Heart right ventricle (tissue), 16 donors: ENCODE data around the gene KCNK2. TPM values are rescaled to one million over a fixed set of nuclear protein-coding genes. Genes with fewer than 3 reads are reported as not detected.

ENCODE experiments used
- ATAC-seq, 8 donors: fragments of 200-7000 bp; cut with Tn5 transposase; one replicate each; pipeline ENCODE4 v1.9.1; 2020; ENCODE audit warnings: mild to moderate bottlenecking in 8 of 8, moderate library complexity in 8 of 8, moderate number of reproducible peaks in 1 of 8
- DNase-seq, 2 donors: peaks; one replicate each; pipeline ENCODE4 v3.0.0-alpha.2; 2020
- H3K27ac ChIP-seq, 10 donors: fragments of 200-600 bp; sonication (generic) in 2 of 10; one replicate each; pipeline versions ENCODE4 v1.5.0 to v1.8.0; 2020 to 2022; ENCODE audit warnings: mild to moderate bottlenecking in 3 of 10
- H3K27me3 ChIP-seq, 7 donors: fragments of 200-600 bp; one replicate each; pipeline ENCODE4 v1.8.0; 2021 to 2022; ENCODE audit warnings: mild to moderate bottlenecking in 2 of 7
- H3K36me3 ChIP-seq, 9 donors: fragments of 200-600 bp; sonication (generic) in 1 of 9; one replicate each; pipeline versions ENCODE4 v1.5.0 to v1.8.0; 2020 to 2022; ENCODE audit warnings: mild to moderate bottlenecking in 2 of 9
- H3K4me1 ChIP-seq, 9 donors: fragments of 200-600 bp; sonication (generic) in 1 of 9; one replicate each; pipeline versions ENCODE4 v1.5.0 to v1.8.0; 2020 to 2022; ENCODE audit warnings: mild to moderate bottlenecking in 4 of 9
- H3K4me3 ChIP-seq, 10 donors: fragments of 200-600 bp; sonication (generic) in 2 of 10; one replicate each; pipeline versions ENCODE4 v1.5.0 to v1.8.0; 2020 to 2022; ENCODE audit warnings: mild to moderate bottlenecking in 7 of 10, moderate library complexity in 2 of 10
- H3K9me3 ChIP-seq, 11 donors: fragments of 200-600 bp in 10 of 11; sonication (generic) in 2 of 11; one replicate each; pipeline versions ENCODE4 v1.5.0 to v1.8.0; 2013 to 2022; ENCODE audit warnings: mild to moderate bottlenecking in 2 of 11, control low read depth in 1 of 11, moderate library complexity in 1 of 11
- CTCF ChIP-seq, 9 donors: fragments of 200-600 bp; sonication (generic) in 2 of 9; IDR thresholded peaks; one replicate each; pipeline versions ENCODE4 v1.5.0 to v1.8.0; 2021 to 2022; ENCODE audit warnings: antibody characterized with exemption in 9 of 9, mild to moderate bottlenecking in 5 of 9, moderate library complexity in 1 of 9
- WGBS, 2 donors: extraction: QIAGEN DNeasy Blood & Tissue Kit; methylation state at CpG; one replicate each; pipeline ENCODE4 v1.1.7; 2013; ENCODE audit warnings: inconsistent platforms in 1 of 2; 5-methylcytosine and 5-hydroxymethylcytosine counted together
- intact Hi-C, 10 donors: fragments of 100-400 bp; cut with DNase I; formaldehyde crosslinking; loops; one replicate each; pipeline versions ENCODE4 v1.11.1 to v1.14.2; 2022
- polyA plus RNA-seq, 2 donors: library from polyadenylated mRNA; stranded (reverse); fragments of 200-250 nt; gene quantifications; one replicate each; pipeline ENCODE4 v1.2.3, GENCODE V29; 2013
- total RNA-seq, 10 donors: library from RNA; stranded (reverse); fragmentation: NEBNext Ultra II Directional in 3 of 10; extraction: Animal tissue kit (Norgen Biotek cat#: 25700) in 3 of 10; gene quantifications; one replicate each; pipeline versions ENCODE4 v1.2.1 to v1.2.4, GENCODE V29; 2021 to 2023
- donor health status: Arrhythmogenic right ventricular cardiomyopathy.
- donor health status: ischemic (EF 13 %, LVEDD 7.1; RV severe dilation, severe dysfunction).
- donor health status: healthy with polysubstance abuse.
- donor health status: DM: no; HTN: yes; CAD: no.
- donor health status: DM: no; HTN: no; CAD: no.
- donor health status: ischemic (EF 25% LVEDD 6.9; RV normal size, moderate dysfunction).
- donor health status: ischemic (EF 25% LVEDD 5.7; RV mildly dilated, moderate dysfunction).
- donor health status: healthy.
- donor health status: DM: yes; HTN: yes; CAD: no.
- donor health status: Ischemic cardiomyopathy.
- donor health status: ischemic (EF 35%, LVEDD 5.7; RV mildly dilated, moderate dysfunction).
- donor health status: nonischemic (EF 11% LVEDD 7.7; RV severe dilation, severe dysfunction).
- donor health status: DM: yes; HTN: yes; CAD: no.
- donor health status: PGD.
- donor health status: ischemic (EF 29% LVEDD 5.4; RV normal size, mild dysfunction).
- donor health status: nonischemic (EF 23%, LVEDD 6.1; RV moderate dilation, normal function).

The KCNK2 gene
- total and polyA plus RNA-seq, 12 donors = 0.06 to 0.79 (median 0.26) TPM; not detected in 5

GRCh38 chr1:215115760-215116159 is 33.2 kb downstream of the KCNK2 start:
- WGBS, 2 donors = 100% methylated on average over 1 of the region's 1 CpG
- ATAC-seq (no peak), DNase-seq (no peak)
- Histone ChIP-seq H3K27me3 (no peaks in the 10 kb centered on the region), H3K4me3 (no peak overlapping the region), H3K27ac (no peak overlapping the region), H3K36me3 (no peaks in the 10 kb centered on the region), H3K4me1 (no peaks in the 10 kb centered on the region), H3K9me3 (no peaks in the 10 kb centered on the region)
- no peak for TF ChIP-seq CTCF (IDR thresholded peaks at IDR 0.05)
- intact Hi-C loops = no loop called here

GRCh38 chr1:215118081-215118480 is 35.5 kb downstream of the KCNK2 start:
- Histone ChIP-seq H3K4me1 (no peaks in the 10 kb centered on the region), H3K36me3 (no peaks in the 10 kb centered on the region), H3K27me3 (no peaks in the 10 kb centered on the region), H3K4me3 (no peak overlapping the region), H3K9me3 (no peaks in the 10 kb centered on the region), H3K27ac (no peak overlapping the region)
- WGBS, 2 donors = 72 to 85% methylated on average over 1 of the region's 1 CpG
- ATAC-seq = no peak
- DNase-seq = no peak
- TF ChIP-seq CTCF (IDR thresholded peaks at IDR 0.05) = no peak
- intact Hi-C loops = no loop called here

DNA sequence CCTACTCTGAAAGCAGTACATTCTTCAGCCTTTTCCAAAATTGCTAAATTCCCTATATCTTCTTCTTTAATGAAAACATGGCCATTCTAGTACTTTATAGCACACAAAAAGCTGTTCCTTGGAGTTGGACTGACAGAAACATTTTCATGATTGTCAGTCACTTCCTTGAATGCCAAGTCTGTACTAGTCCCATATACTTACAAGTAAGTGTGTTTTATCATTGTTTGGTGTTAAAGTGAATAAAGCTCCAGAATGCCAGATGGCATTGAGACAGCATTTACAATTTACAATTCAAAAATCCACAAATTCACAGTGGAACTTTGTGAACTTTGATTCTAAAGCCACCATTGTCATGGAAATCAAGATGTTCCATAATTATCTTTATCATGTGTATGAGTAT is 36.5 kb downstream of the KCNK2 start:
- no peak for ATAC-seq
- H3K4me1 ChIP-seq = no peaks in the 10 kb centered on the region
- DNase-seq = no peak
- no peak overlapping the region for H3K27ac ChIP-seq
- no peaks in the 10 kb centered on the region for H3K27me3 ChIP-seq
- no peaks in the 10 kb centered on the region for H3K9me3 ChIP-seq
- H3K4me3 ChIP-seq = no peak overlapping the region
- intact Hi-C loops = no loop called here
- H3K36me3 ChIP-seq = no peaks in the 10 kb centered on the region
- TF ChIP-seq CTCF (IDR thresholded peaks at IDR 0.05) = no peak

- intact Hi-C loops = no loop called here
- ATAC-seq (no peak), DNase-seq (no peak)
- Histone ChIP-seq H3K27ac (no peak overlapping the region), H3K9me3 (no peaks in the 10 kb centered on the region), H3K36me3 (no peaks in the 10 kb centered on the region), H3K4me1 (no peaks in the 10 kb centered on the region), H3K27me3 (no peaks in the 10 kb centered on the region), H3K4me3 (no peak overlapping the region)
- TF ChIP-seq CTCF (IDR thresholded peaks at IDR 0.05) = no peak
- WGBS, 2 donors = 59 to 78% methylated on average over 3 of the region's 3 CpGs
Measured at GRCh38 chr1:215119719-215120365, 37.3 kb downstream of the KCNK2 start.
